Osteocyte (in vitro differentiated cells): ENCODE measurements around the gene TMEM109. TPM values are rescaled to one million over a fixed set of nuclear protein-coding genes. Genes with fewer than 3 reads are reported as not detected.

ENCODE experiments used
- DNase-seq: peaks from one replicate; pipeline ENCODE4 v3.0.0; 2021; ENCODE audit warnings: mixed read lengths; ENCODE audit not compliant: unreplicated experiment; ENCODE audit errors: extremely low spot score
- H3K27ac Mint-ChIP-seq: one replicate; pipeline ENCODE4 v1.8.0; 2021; ENCODE audit warnings: mild to moderate bottlenecking, mixed read lengths; ENCODE audit not compliant: unreplicated experiment
- H3K27me3 Mint-ChIP-seq: one replicate; pipeline ENCODE4 v1.8.0; 2021; ENCODE audit warnings: mixed read lengths; ENCODE audit not compliant: unreplicated experiment
- H3K36me3 Mint-ChIP-seq: one replicate; pipeline ENCODE4 v1.8.0; 2021; ENCODE audit warnings: mixed read lengths; ENCODE audit not compliant: unreplicated experiment
- H3K4me1 Mint-ChIP-seq: one replicate; pipeline ENCODE4 v1.8.0; 2021; ENCODE audit warnings: mixed read lengths; ENCODE audit not compliant: unreplicated experiment
- H3K4me3 Mint-ChIP-seq: one replicate; pipeline ENCODE4 v1.8.0; 2021; ENCODE audit warnings: mild to moderate bottlenecking, moderate library complexity, mixed read lengths; ENCODE audit not compliant: unreplicated experiment
- H3K9me3 Mint-ChIP-seq: one replicate; pipeline ENCODE4 v1.8.0; 2021; ENCODE audit warnings: mixed read lengths; ENCODE audit not compliant: unreplicated experiment
- total RNA-seq: library from RNA; stranded (reverse); gene quantifications from 2 replicates; pipeline ENCODE4 v1.2.1, GENCODE V29; 2021
- TF ChIP-seq, protein P1 (sequence below): fragments of 200-600 bp; sonication (generic); IDR thresholded peaks from 2 replicates; pipeline ENCODE4 v1.5.0; 2021; ENCODE audit warnings: antibody characterized with exemption, mild to moderate bottlenecking, moderate library complexity

Gene TMEM109
- total RNA-seq, 1 donor from 2014 or later = 152 TPM

DNA sequence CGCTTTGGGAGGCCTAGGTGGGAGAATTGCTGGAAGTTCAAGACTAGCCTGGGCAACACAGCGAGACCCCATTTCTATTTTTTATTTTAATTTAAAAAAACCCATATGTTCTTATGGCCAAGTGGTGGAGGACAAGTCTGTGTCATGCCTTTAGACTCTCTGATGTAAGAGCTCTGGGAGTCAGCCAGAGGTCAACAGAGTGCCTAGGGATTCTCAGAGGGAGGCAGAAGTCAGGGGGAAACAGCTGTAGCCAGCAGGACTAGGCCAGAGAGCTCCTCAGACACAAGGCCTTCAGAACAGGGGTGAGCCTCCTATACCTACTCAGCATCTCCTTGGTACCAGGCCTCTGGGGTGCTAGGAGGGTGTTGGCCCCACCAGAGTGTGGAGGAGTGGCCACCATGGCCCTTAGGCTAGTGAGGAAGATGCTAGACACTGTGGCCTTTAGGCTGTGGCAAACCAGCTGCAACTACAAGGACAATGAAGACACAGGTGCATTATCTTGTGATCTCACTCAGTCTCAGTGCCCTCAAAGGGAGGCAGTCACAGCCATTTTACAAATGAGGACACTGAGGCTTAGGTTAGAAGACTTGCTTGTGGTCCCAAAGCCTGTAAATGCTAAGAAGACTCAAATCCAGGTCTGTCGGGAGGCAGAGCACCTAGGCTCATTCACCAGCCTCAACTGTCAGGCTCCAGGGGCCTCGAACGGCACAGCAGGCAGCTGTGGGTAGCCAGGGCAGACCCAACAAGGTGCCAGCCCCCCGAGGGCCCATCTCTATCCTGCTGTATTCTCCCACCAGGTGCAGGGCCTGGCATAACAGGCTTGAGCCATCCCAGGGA lies 41.6 kb upstream of the TMEM109 start:
- Mint-ChIP-seq H3K4me1 (peaks cover 26% of the 10 kb centered on the region), H3K36me3 (no peaks in the 10 kb centered on the region), H3K27me3 (no peaks in the 10 kb centered on the region), H3K27ac (no peak overlapping the region), H3K4me3 (no peak overlapping the region), H3K9me3 (no peaks in the 10 kb centered on the region)
- TF ChIP-seq, protein P1, sequence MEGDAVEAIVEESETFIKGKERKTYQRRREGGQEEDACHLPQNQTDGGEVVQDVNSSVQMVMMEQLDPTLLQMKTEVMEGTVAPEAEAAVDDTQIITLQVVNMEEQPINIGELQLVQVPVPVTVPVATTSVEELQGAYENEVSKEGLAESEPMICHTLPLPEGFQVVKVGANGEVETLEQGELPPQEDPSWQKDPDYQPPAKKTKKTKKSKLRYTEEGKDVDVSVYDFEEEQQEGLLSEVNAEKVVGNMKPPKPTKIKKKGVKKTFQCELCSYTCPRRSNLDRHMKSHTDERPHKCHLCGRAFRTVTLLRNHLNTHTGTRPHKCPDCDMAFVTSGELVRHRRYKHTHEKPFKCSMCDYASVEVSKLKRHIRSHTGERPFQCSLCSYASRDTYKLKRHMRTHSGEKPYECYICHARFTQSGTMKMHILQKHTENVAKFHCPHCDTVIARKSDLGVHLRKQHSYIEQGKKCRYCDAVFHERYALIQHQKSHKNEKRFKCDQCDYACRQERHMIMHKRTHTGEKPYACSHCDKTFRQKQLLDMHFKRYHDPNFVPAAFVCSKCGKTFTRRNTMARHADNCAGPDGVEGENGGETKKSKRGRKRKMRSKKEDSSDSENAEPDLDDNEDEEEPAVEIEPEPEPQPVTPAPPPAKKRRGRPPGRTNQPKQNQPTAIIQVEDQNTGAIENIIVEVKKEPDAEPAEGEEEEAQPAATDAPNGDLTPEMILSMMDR = no peak
- no peak for DNase-seq

DNA sequence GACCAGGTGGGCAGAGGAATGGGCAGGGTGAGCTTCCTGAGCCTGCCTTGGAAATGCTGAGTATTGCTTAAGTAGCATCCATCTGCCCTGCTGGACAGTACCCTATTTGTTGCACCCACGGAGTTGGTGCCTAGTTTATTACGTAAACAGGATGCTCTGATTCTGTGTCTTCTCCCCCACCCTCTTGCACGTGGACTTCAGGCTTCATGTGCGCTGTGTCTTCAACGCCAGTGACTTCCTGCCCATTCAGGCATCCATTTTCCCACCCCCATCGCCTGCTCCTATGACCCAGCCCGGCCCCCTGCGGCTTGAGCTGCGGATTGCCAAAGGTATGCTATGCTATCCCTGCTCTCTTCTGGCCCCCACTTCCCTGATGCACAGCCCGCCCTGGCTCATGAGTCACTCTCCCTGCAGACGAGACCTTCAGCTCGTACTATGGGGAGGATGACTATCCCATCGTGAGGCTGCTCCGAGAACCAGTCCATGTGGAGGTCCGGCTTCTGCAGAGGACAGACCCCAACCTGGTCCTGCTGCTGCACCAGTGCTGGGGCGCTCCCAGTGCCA lies 40.9 kb upstream of the TMEM109 start:
- Mint-ChIP-seq H3K27me3 (no peaks in the 10 kb centered on the region), H3K36me3 (no peaks in the 10 kb centered on the region), H3K4me3 (no peak overlapping the region), H3K4me1 (peaks cover 26% of the 10 kb centered on the region), H3K9me3 (no peaks in the 10 kb centered on the region), H3K27ac (no peak overlapping the region)
- TF ChIP-seq, protein P1 = no peak
- DNase-seq = no peak

DNA sequence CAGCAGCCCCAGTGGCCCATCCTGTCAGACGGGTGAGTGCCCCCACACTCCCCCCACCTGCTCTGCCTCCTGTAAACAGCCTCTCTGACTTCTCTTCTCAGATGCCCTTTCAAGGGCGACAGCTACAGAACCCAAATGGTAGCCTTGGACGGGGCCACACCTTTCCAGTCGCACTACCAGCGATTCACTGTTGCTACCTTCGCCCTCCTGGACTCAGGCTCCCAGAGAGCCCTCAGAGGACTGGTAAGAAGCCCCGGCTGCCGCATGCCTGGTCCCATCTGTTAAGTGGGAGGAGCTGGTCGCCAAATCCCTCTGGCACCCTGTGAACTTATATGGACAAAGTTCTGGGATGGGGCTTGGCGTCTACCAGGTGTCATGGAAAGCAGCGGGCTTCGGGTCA lies 40.4 kb upstream of the TMEM109 start:
- TF ChIP-seq, protein P1 = no peak
- DNase-seq = no peak
- H3K27ac Mint-ChIP-seq = no peak overlapping the region
- H3K9me3 Mint-ChIP-seq = no peaks in the 10 kb centered on the region
- H3K27me3 Mint-ChIP-seq = no peaks in the 10 kb centered on the region
- no peak overlapping the region for H3K4me3 Mint-ChIP-seq
- H3K4me1 Mint-ChIP-seq = peaks cover 24% of the 10 kb centered on the region
- no peaks in the 10 kb centered on the region for H3K36me3 Mint-ChIP-seq

DNA sequence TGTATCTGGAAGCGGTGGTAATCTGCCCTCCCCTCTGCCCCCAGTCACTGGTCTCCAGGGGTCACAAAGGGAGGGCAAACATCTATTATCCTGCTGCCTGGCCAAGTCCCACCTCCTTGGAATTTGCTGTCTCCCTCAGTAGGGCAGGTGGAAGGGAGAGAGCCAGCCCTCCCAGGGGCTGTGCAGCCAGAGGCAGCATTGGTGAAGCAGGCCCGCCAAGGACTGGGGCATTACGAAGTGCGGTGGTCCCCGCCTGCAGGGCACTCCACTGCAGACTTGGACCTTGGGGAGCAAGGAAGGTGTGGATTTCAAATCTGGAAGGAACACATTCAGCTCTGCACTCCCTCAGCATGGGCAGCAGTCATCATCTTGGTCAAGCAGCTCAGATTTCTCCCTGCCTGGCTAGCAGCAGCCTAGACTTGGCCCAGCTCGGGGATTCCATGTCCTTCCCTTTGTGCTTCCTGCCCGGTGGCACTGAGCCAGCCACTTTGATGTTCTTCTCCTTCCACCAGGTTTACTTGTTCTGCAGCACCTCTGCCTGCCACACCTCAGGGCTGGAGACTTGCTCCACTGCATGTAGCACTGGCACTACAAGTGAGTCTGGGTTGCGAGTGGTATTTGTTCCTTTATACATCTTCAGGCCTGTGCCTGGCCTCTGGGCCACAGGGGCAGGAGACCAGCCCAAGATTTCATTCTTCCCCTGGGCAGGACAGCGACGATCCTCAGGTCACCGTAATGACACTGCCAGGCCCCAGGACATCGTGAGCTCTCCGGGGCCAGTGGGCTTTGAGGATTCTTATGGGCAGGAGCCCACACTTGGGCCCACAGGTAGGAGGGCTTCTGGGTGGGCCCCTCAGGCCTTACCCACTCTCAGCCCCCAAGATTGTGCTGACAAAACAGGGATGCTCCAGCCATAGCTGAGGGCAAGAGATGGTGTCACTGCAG lies 39.3 kb upstream of the TMEM109 start:
- DNase-seq = no peak
- Mint-ChIP-seq H3K4me3 (no peak overlapping the region), H3K9me3 (no peaks in the 10 kb centered on the region), H3K4me1 (peaks cover 23% of the 10 kb centered on the region), H3K27ac (no peak overlapping the region), H3K27me3 (no peaks in the 10 kb centered on the region), H3K36me3 (no peaks in the 10 kb centered on the region)
- TF ChIP-seq, protein P1 = no peak
